Daoy (cell line): ENCODE measurements around the gene DOCK4. TPM values are rescaled to one million over a fixed set of nuclear protein-coding genes. Genes with fewer than 3 reads are reported as not detected.

Experiments used
- DNase-seq: peaks from one replicate; pipeline ENCODE4 v3.0.0-alpha.2; 2015; ENCODE audit warnings: low read depth
- total RNA-seq: library from RNA; depleted of rRNA; stranded (reverse); fragments of >200 nt; shearing (Covaris generic); gene quantifications from 2 replicates; pipeline ENCODE4 v1.2.3, GENCODE V29; 2014

The DOCK4 gene
- total RNA-seq, 1 experiment from 2014 or later = 17.2 TPM

GRCh38 chr7:111823826-111824225 is 382.4 kb downstream of the DOCK4 start:
- no peak for DNase-seq

- DNase-seq = no peak
Measured at GRCh38 chr7:111821046-111821445, 385.2 kb downstream of the DOCK4 start.

- no peak for DNase-seq
Measured at GRCh38 chr7:111820621-111821020, 385.6 kb downstream of the DOCK4 start.

GRCh38 chr7:111820121-111820520 is 386.1 kb downstream of the DOCK4 start:
- no peak for DNase-seq

GRCh38 chr7:111815354-111815753 is 390.8 kb downstream of the DOCK4 start:
- no peak for DNase-seq

- no peak for DNase-seq
Measured at GRCh38 chr7:111813306-111813705, 392.9 kb downstream of the DOCK4 start.

GRCh38 chr7:111806232-111806631 is 400.0 kb downstream of the DOCK4 start:
- no peak for DNase-seq

- peak; percentile 9 for DNase-seq
Measured at GRCh38 chr7:111803015-111803758, 403.0 kb downstream of the DOCK4 start.

- no peak for DNase-seq
Measured at GRCh38 chr7:111802194-111802772, 403.9 kb downstream of the DOCK4 start.

- DNase-seq = peak; percentile 14
Measured at GRCh38 chr7:111801277-111801676, 404.9 kb downstream of the DOCK4 start.

GRCh38 chr7:111796671-111797070 is 409.5 kb downstream of the DOCK4 start:
- peak; percentile 8 for DNase-seq

- no peak for DNase-seq
Measured at GRCh38 chr7:111789870-111790269, 416.3 kb downstream of the DOCK4 start.

- DNase-seq = no peak
Measured at GRCh38 chr7:111789048-111789320, 417.2 kb downstream of the DOCK4 start.

GRCh38 chr7:111788286-111789047 is 417.7 kb downstream of the DOCK4 start:
- no peak for DNase-seq

GRCh38 chr7:111787741-111788140 is 418.5 kb downstream of the DOCK4 start:
- DNase-seq = no peak

GRCh38 chr7:111787099-111787498 is 419.1 kb downstream of the DOCK4 start:
- no peak for DNase-seq

- DNase-seq = no peak
Measured at GRCh38 chr7:111785076-111785475, 421.1 kb downstream of the DOCK4 start.

GRCh38 chr7:111784296-111784695 is 421.9 kb downstream of the DOCK4 start:
- DNase-seq = no peak

GRCh38 chr7:111783854-111784253 is 422.3 kb downstream of the DOCK4 start:
- no peak for DNase-seq

- DNase-seq = no peak
Measured at GRCh38 chr7:111780527-111780926, 425.7 kb downstream of the DOCK4 start.

GRCh38 chr7:111775206-111775605 is 431.0 kb downstream of the DOCK4 start:
- DNase-seq = no peak

GRCh38 chr7:111772716-111773115 is 433.5 kb downstream of the DOCK4 start:
- DNase-seq = no peak

- no peak for DNase-seq
Measured at GRCh38 chr7:111771638-111772037, 434.6 kb downstream of the DOCK4 start.
